Esophagus muscularis mucosa (tissue), 4 donors: ENCODE results near the gene OR13A1. TPM values are rescaled to one million over a fixed set of nuclear protein-coding genes. Genes with fewer than 3 reads are reported as not detected.
"Not testable (repeated sequence)": the region's sequence is repeated elsewhere in the genome, so short reads cannot be mapped to it uniquely, and the experiment has no call there.

Experiments used
- DNase-seq: peaks from one replicate; pipeline ENCODE4 v3.0.0-alpha.2; 2017; ENCODE audit errors: extremely low spot score
- H3K27ac ChIP-seq, 4 donors: fragments of 200-600 bp; sonication (generic); replicated peaks in 1 of 4; 1 replicate in 3 of 4; 2 replicates in 1 of 4; pipeline ENCODE4 v1.5.1; 2016 to 2019; ENCODE audit warnings: mild to moderate bottlenecking in 1 of 4
- H3K27me3 ChIP-seq, 4 donors: fragments of 200-600 bp; sonication (generic); one replicate each; pipeline versions ENCODE4 v1.5.1 to v1.6.0; 2016 to 2019
- H3K36me3 ChIP-seq, 4 donors: fragments of 200-600 bp; sonication (generic); one replicate each; pipeline ENCODE4 v1.5.1; 2016 to 2019
- H3K4me1 ChIP-seq, 4 donors: fragments of 200-600 bp; sonication (generic); one replicate each; pipeline ENCODE4 v1.5.1; 2016 to 2019
- H3K4me3 ChIP-seq, 4 donors: fragments of 200-600 bp; sonication (generic); 1 replicate in 2 of 4; 2 replicates in 2 of 4; pipeline ENCODE4 v1.5.1; 2016 to 2019; ENCODE audit warnings: mild to moderate bottlenecking in 4 of 4, moderate library complexity in 1 of 4
- H3K9me3 ChIP-seq, 4 donors: fragments of 200-600 bp; sonication (generic); 1 replicate in 3 of 4; 2 replicates in 1 of 4; pipeline ENCODE4 v1.5.1; 2016 to 2019
- EP300 ChIP-seq: sonication (generic); formaldehyde crosslinking; IDR thresholded peaks from one replicate; pipeline ENCODE4 v1.6.1; 2017; ENCODE audit warnings: antibody characterized with exemption
- POLR2A ChIP-seq: fragments of 450-650 bp; IDR thresholded peaks from one replicate; pipeline ENCODE4 v1.6.1; 2017; ENCODE audit warnings: antibody characterized with exemption, moderate library complexity, mild to moderate bottlenecking, low read depth
- POLR2AphosphoS5 ChIP-seq, 2 donors: sonication (generic); formaldehyde crosslinking; IDR thresholded peaks; one replicate each; pipeline ENCODE4 v1.6.1; 2017; ENCODE audit warnings: antibody characterized with exemption in 2 of 2
- WGBS: methylation state at CpG from one replicate; pipeline ENCODE4 v1.1.5; 2018; 5-methylcytosine and 5-hydroxymethylcytosine counted together
- intact Hi-C: fragments of 100-400 bp; cut with DNase I; formaldehyde crosslinking; loops from one replicate; pipeline ENCODE4 v1.15.1; 2023
- total RNA-seq, 4 donors: library from RNA; depleted of rRNA; stranded (reverse); fragments of >200 nt; gene quantifications; one replicate each; pipeline versions ENCODE4 v1.1.0 to v1.2.1, GENCODE V29; 2016
- TF ChIP-seq, protein P1 (sequence below), 3 experiments: fragments of 200-600 bp in 2 of 3; fragments of 450-650 bp in 1 of 3; sonication (generic) in 2 of 3; IDR thresholded peaks; one replicate each; pipeline ENCODE4 v1.5.1; 2017 to 2019; ENCODE audit warnings: antibody characterized with exemption in 3 of 3, mild to moderate bottlenecking in 2 of 3, moderate library complexity in 1 of 3

The OR13A1 gene, protein sequence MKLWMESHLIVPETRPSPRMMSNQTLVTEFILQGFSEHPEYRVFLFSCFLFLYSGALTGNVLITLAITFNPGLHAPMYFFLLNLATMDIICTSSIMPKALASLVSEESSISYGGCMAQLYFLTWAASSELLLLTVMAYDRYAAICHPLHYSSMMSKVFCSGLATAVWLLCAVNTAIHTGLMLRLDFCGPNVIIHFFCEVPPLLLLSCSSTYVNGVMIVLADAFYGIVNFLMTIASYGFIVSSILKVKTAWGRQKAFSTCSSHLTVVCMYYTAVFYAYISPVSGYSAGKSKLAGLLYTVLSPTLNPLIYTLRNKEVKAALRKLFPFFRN
- total RNA-seq, result not detected

DNA sequence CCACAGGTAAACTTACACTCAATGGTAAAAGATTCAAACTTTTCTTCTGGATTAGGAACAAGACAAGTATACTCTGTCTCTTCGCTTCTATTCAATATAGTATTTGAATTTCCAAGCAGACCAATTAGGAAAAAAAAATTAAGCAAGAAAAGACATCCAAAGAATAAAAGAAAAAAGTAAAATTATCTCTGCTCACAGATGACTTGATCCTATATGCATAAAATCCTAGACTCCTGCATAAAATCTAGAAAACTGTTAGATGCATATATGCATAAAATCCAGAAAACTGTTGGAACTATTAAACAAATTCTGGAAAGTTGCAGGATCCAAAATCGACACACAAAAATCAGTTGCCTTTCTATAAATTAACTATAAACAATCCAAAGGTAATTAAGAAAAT, at the start of gene OR13A1:
TSS of gene OR13A1 (minus strand) at position 101 of the 400 bp plus-strand sequence. CDS start 11,186 bp downstream, outside the sequence.
- no peak within 1 kb of the TSS for H3K4me3 ChIP-seq
- TF ChIP-seq, protein P1, sequence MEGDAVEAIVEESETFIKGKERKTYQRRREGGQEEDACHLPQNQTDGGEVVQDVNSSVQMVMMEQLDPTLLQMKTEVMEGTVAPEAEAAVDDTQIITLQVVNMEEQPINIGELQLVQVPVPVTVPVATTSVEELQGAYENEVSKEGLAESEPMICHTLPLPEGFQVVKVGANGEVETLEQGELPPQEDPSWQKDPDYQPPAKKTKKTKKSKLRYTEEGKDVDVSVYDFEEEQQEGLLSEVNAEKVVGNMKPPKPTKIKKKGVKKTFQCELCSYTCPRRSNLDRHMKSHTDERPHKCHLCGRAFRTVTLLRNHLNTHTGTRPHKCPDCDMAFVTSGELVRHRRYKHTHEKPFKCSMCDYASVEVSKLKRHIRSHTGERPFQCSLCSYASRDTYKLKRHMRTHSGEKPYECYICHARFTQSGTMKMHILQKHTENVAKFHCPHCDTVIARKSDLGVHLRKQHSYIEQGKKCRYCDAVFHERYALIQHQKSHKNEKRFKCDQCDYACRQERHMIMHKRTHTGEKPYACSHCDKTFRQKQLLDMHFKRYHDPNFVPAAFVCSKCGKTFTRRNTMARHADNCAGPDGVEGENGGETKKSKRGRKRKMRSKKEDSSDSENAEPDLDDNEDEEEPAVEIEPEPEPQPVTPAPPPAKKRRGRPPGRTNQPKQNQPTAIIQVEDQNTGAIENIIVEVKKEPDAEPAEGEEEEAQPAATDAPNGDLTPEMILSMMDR (IDR thresholded peaks at IDR 0.05), result no peak
- no peak for TF ChIP-seq EP300
- DNase-seq, result no peak
- H3K9me3 ChIP-seq, result peaks cover 0 to 9% (median 8%) of the 10 kb centered on the region in 4 donors
- no peaks in the 10 kb centered on the region for H3K36me3 ChIP-seq
- no peak within 1 kb of the TSS for H3K27ac ChIP-seq
- no peaks in the 10 kb centered on the region for H3K4me1 ChIP-seq
- WGBS, result 83% methylated on average over 2 of the region's 2 CpGs
- intact Hi-C loops, result no loop called here
- no peaks in the 10 kb centered on the region for H3K27me3 ChIP-seq

DNA sequence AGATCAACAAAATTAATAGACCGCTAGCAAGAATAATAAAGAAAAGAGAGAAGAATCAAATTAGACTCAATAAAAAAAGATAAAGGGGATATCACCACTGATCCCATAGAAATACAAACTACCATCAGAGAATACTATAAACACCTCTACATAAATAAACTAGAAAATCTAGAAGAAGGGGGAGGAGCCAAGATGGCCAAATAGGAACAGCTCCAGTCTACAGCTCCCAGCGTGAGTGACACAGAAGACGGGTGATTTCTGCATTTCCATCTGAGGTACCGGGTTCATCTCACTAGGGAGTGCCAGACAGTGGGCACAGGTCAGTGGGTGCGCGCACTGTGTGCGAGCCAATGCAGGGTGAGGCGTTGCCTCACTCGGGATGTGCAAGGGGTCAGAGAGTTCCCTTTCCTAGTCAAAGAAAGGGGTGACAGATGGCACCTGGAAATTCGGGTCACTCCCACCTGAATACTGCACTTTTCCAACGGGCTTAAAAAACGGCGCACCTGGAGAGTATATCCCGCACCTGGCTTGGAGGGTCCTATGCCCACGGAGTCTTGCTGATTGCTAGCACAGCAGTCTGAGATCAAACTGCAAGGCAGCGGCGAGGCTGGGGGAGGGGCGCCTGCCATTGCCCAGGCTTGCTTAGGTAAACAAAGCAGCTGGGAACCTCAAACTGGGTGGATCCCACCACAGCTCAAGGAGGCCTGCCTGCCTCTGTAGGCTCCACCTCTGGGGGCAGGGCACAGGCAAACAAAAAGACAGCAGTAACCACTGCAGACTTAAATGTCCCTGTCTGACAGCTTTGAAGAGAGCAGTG, 46.8 kb upstream of the OR13A1 start:
- H3K27me3 ChIP-seq, result peaks cover 0 to 13% (median 0%) of the 10 kb centered on the region in 4 donors
- H3K4me3 ChIP-seq, DNase-seq, H3K27ac ChIP-seq, intact Hi-C loops, H3K9me3 ChIP-seq, H3K4me1 ChIP-seq, H3K36me3 ChIP-seq: not testable (repeated sequence)
- WGBS, result 77% methylated on average over 12 of the region's 18 CpGs

DNA sequence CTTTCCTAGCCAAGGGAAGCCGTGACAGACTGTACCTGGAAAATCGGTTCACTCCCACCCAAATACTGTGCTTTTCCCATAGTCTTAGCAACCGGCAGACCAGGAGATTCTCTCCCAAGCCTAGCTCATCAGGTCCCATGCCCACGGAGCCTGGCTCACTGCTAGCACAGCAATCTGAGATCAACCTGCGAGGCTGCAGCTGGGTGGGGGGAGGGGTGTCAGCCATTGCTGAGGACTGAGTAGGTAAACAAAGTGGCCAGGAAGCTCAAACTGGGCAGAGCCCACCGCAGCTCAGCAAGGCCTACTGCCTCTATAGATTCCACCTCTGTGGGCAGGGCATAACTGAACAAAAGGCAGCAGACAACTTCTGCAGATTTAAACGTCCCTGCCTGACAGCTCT, 43.6 kb upstream of the OR13A1 start:
- H3K27me3 ChIP-seq, result peaks cover 0 to 13% (median 0%) of the 10 kb centered on the region in 4 donors
- H3K36me3 ChIP-seq, H3K27ac ChIP-seq, H3K4me3 ChIP-seq, H3K9me3 ChIP-seq, DNase-seq, intact Hi-C loops, H3K4me1 ChIP-seq: not testable (repeated sequence)
- WGBS, result 58% methylated on average over 7 of the region's 7 CpGs

DNA sequence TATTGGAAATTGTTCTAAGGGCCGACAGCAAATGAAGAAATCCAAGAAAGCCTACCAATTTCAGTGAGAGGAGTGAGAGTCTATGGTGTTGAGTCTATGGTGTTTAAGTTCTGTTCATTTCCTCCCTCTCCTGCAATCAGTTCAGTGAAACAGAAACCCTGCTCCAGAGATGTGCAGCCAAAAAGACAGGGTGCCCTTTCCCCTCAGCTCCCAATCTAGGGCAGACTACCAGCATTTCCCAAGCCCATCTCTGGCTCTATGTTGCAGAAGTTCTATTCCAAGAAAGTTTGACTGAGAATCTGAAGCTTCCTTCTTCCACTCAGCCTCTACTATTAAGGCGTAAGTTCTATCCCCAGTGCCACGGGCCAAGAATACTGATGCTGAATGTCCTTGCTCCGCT, 40.1 kb upstream of the OR13A1 start:
- Histone ChIP-seq H3K27me3 (peaks cover 0 to 13% (median 0%) of the 10 kb centered on the region in 4 donors), H3K36me3 (no peaks in the 10 kb centered on the region), H3K27ac (no peak overlapping the region), H3K9me3 (no peaks in the 10 kb centered on the region), H3K4me1 (no peaks in the 10 kb centered on the region), H3K4me3 (no peak overlapping the region)
- 83% methylated on average over 4 of the region's 4 CpGs for WGBS
- TF ChIP-seq POLR2AphosphoS5 (IDR thresholded peaks at IDR 0.05) (no peak), POLR2A (no peak), EP300 (no peak)
- TF ChIP-seq, protein P1 (IDR thresholded peaks at IDR 0.05), result no peak
- intact Hi-C loops, result no loop called here
- DNase-seq, result no peak

DNA sequence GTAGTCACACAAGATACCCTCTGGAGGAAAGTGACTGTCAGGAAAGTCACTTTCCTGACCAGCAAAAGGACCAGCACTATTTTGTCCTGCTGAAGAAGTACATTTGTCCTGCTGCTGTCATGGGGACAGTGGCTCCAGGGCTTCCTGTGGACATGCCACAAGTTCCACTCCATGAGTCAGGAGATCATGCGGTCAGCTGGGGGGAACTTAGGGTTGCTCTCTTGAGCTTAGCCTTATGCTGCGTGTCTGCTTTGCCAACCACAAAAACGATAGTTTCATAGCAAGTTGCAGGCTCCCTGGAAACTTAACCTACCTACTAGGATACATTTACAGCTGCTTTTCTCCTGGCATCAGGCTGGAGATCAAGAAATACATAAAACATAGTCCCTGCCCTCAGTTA, 38.9 kb upstream of the OR13A1 start:
- DNase-seq, result no peak

More for the DNA sequence above, 38.9 kb upstream of the OR13A1 start:
- Histone ChIP-seq H3K27ac (no peak overlapping the region), H3K9me3 (no peaks in the 10 kb centered on the region), H3K4me1 (no peaks in the 10 kb centered on the region), H3K4me3 (no peak overlapping the region), H3K27me3 (peaks cover 0 to 6% (median 0%) of the 10 kb centered on the region in 4 donors), H3K36me3 (no peaks in the 10 kb centered on the region)
- 66% methylated on average over 3 of the region's 3 CpGs for WGBS
- intact Hi-C loops, result no loop called here
- TF ChIP-seq POLR2A (no peak), EP300 (no peak), POLR2AphosphoS5 (IDR thresholded peaks at IDR 0.05) (no peak)
- TF ChIP-seq, protein P1 (IDR thresholded peaks at IDR 0.05), result no peak
